GM18519 (cell line): ENCODE measurements around the gene ZNF487.

Source experiments
- ATAC-seq: cut with Tn5 transposase; IDR thresholded peaks from one replicate; pipeline ENCODE4 v1.9.1; 2021; ENCODE audit warnings: mild to moderate bottlenecking, moderate library complexity; ENCODE audit not compliant: unreplicated experiment, low FRiP score

The ZNF487 gene

GRCh38 chr10:43479275-43479674 lies 42.4 kb downstream of the ZNF487 start:
- no peak for ATAC-seq

- ATAC-seq = no peak
Observed at GRCh38 chr10:43482319-43483078, 45.6 kb downstream of the ZNF487 start.

GRCh38 chr10:43491855-43492254 lies 54.9 kb downstream of the ZNF487 start:
- no peak for ATAC-seq

GRCh38 chr10:43502931-43503330 lies 66.0 kb downstream of the ZNF487 start:
- ATAC-seq = no peak

GRCh38 chr10:43524434-43525247 lies 87.7 kb downstream of the ZNF487 start:
- ATAC-seq = no peak
